Measurements from ENCODE around the gene SOBP. TPM values are rescaled to one million over a fixed set of nuclear protein-coding genes. Genes with fewer than 3 reads are reported as not detected.

The SOBP gene
- total RNA-seq, 1 donor from 2014 or later: 24.0 TPM

GRCh38 chr6:107635057-107635515 is 145.2 kb downstream of the SOBP start:
- Mint-ChIP-seq H3K27me3 (ENCODE audit: low read depth) (no peaks in the 10 kb centered on the region), H3K4me1 (no peaks in the 10 kb centered on the region), H3K9me3 (no peaks in the 10 kb centered on the region), H3K27ac (ENCODE audit: unreplicated experiment) (no peak overlapping the region), H3K4me3 (no peak overlapping the region), H3K36me3 (ENCODE audit: low read depth) (peaks cover 21% of the 10 kb centered on the region)
- no peak for DNase-seq (ENCODE audit: low read depth, low spot score)
- TF ChIP-seq, protein P1, sequence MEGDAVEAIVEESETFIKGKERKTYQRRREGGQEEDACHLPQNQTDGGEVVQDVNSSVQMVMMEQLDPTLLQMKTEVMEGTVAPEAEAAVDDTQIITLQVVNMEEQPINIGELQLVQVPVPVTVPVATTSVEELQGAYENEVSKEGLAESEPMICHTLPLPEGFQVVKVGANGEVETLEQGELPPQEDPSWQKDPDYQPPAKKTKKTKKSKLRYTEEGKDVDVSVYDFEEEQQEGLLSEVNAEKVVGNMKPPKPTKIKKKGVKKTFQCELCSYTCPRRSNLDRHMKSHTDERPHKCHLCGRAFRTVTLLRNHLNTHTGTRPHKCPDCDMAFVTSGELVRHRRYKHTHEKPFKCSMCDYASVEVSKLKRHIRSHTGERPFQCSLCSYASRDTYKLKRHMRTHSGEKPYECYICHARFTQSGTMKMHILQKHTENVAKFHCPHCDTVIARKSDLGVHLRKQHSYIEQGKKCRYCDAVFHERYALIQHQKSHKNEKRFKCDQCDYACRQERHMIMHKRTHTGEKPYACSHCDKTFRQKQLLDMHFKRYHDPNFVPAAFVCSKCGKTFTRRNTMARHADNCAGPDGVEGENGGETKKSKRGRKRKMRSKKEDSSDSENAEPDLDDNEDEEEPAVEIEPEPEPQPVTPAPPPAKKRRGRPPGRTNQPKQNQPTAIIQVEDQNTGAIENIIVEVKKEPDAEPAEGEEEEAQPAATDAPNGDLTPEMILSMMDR (conservative IDR thresholded peaks at IDR 0.05): no peak

DNA sequence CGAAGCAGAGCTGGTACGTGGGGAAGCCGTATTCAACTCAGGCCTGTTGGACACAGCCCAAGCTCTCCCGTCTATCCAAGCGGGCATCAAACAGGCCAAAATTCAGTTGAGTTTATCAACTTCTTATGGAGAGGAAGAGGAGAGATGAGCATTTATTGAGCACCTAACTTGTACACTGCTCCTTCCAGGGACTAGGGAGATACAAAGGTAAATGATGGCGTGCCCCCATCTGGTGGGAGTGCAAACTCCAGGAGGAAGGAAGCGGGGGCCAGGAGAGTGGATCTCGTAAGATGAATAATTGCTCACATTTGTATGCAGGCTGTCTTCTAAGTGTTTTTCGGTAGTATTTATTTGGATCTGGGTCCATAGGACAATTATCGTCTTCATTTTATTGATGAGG is 146.6 kb downstream of the SOBP start:
- DNase-seq (ENCODE audit: low read depth, low spot score): no peak
- H3K9me3 Mint-ChIP-seq: no peaks in the 10 kb centered on the region
- H3K4me1 Mint-ChIP-seq: no peaks in the 10 kb centered on the region
- H3K4me3 Mint-ChIP-seq: no peak overlapping the region
- peaks cover 21% of the 10 kb centered on the region for H3K36me3 Mint-ChIP-seq (ENCODE audit: low read depth)
- H3K27me3 Mint-ChIP-seq (ENCODE audit: low read depth): no peaks in the 10 kb centered on the region
- H3K27ac Mint-ChIP-seq (ENCODE audit: unreplicated experiment): peak overlapping the region; percentile 43
- TF ChIP-seq, protein P1 (conservative IDR thresholded peaks at IDR 0.05): no peak

DNA sequence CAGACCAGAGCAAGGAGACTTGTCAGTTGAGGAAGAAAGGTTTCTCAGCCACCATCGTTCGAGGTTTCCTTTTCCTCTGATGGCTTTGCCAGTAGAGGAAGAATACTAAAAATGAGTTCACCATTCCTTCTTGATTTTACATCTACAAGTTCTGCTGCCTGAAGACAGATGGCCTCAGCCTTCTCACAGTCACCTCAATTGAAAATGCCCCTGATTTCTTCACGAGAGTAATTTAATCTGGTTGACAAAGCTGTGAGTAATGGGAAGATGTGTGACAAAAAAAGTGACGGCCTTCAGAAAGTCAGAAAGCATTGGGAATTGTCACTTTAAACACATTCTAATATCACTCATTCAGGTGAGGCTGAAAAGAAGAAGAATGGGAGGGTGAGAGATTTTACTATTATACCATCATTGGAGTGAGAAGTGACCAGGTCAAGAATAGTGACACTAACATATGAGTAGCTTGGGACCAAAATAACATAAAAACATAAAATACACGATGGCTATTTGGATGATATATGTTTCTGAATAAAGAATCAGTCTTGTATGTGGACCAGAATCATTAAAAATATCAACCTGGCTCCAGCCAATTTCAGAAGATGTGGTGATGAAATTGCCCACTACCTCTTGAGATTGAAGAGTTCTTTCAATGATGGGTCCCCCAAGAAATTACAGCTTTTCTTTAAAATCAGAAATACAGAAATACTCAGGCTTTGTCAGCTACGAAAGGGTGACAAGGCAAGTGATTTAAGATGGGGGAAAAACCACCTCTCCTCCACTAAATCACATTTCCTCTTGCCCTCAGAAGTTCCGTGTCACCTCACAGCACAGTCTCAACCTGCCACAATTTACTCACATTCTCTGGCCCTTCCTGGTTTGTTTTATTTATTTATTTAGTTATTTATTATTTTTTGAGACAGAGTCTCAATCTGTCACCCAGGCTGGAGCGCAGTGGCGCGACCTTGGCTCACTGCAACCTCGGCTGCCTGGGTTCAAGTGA is 147.7 kb downstream of the SOBP start:
- H3K27me3 Mint-ChIP-seq (ENCODE audit: low read depth): no peaks in the 10 kb centered on the region
- no peaks in the 10 kb centered on the region for H3K4me1 Mint-ChIP-seq
- H3K36me3 Mint-ChIP-seq (ENCODE audit: low read depth): peaks cover 21% of the 10 kb centered on the region
- no peak for DNase-seq (ENCODE audit: low read depth, low spot score)
- no peak overlapping the region for H3K4me3 Mint-ChIP-seq
- H3K9me3 Mint-ChIP-seq: no peaks in the 10 kb centered on the region
- TF ChIP-seq, protein P1 (conservative IDR thresholded peaks at IDR 0.05): no peak
- H3K27ac Mint-ChIP-seq (ENCODE audit: unreplicated experiment): no peak overlapping the region

DNA sequence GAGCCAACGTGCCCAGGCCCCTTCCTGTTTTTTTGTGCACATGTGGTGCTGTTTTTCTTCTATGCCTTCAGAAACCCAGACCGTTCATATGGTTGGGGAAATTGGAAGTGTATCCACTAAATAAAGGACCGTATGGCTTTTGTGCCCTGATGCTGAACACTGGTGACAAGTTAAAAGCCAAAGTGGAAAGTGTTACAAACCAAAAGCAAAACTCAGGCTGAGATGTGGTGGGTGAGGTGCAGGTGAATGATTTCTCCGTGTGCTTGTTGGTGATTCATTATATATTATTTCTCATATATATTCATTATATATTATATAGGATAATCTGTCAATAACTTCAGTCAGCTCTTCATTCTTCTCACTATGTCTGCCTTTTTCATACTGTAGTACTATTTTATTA is 148.6 kb downstream of the SOBP start:
- DNase-seq (ENCODE audit: low read depth, low spot score): no peak
- H3K27me3 Mint-ChIP-seq (ENCODE audit: low read depth): no peaks in the 10 kb centered on the region
- no peak overlapping the region for H3K4me3 Mint-ChIP-seq
- TF ChIP-seq, protein P1 (conservative IDR thresholded peaks at IDR 0.05): no peak
- H3K36me3 Mint-ChIP-seq (ENCODE audit: low read depth): peaks cover 18% of the 10 kb centered on the region
- H3K4me1 Mint-ChIP-seq: no peaks in the 10 kb centered on the region
- H3K27ac Mint-ChIP-seq (ENCODE audit: unreplicated experiment): no peak overlapping the region
- no peaks in the 10 kb centered on the region for H3K9me3 Mint-ChIP-seq

GRCh38 chr6:107639511-107639910 is 149.6 kb downstream of the SOBP start:
- peaks cover 14% of the 10 kb centered on the region for H3K36me3 Mint-ChIP-seq (ENCODE audit: low read depth)
- no peaks in the 10 kb centered on the region for H3K27me3 Mint-ChIP-seq (ENCODE audit: low read depth)
- H3K9me3 Mint-ChIP-seq: no peaks in the 10 kb centered on the region
- no peak for DNase-seq (ENCODE audit: low read depth, low spot score)
- TF ChIP-seq, protein P1 (conservative IDR thresholded peaks at IDR 0.05): no peak
- H3K4me1 Mint-ChIP-seq: no peaks in the 10 kb centered on the region
- no peak overlapping the region for H3K4me3 Mint-ChIP-seq
- H3K27ac Mint-ChIP-seq (ENCODE audit: unreplicated experiment): no peak overlapping the region
